ENCODE results near the gene USP11.

The USP11 gene

GRCh38 chrX:47204970-47205369 lies 27.8 kb upstream of the USP11 start:
- no peak for DNase-seq (ENCODE audit: low spot score)

GRCh38 chrX:47206316-47206715 lies 26.5 kb upstream of the USP11 start:
- DNase-seq (ENCODE audit: low spot score): no peak

- no peak for DNase-seq (ENCODE audit: low spot score)
These were observed 24.7 kb upstream of the USP11 start for GRCh38 chrX:47208108-47208507.

GRCh38 chrX:47209508-47210238 lies 23.1 kb upstream of the USP11 start:
- DNase-seq (ENCODE audit: low spot score): no peak

- DNase-seq (ENCODE audit: low spot score): no peak
These were observed 22.0 kb upstream of the USP11 start for GRCh38 chrX:47210661-47211425.

- no peak for DNase-seq (ENCODE audit: low spot score)
These were observed 20.2 kb upstream of the USP11 start for GRCh38 chrX:47212381-47213293.

GRCh38 chrX:47214435-47215077 lies 18.3 kb upstream of the USP11 start:
- no peak for DNase-seq (ENCODE audit: low spot score)

- DNase-seq (ENCODE audit: low spot score): no peak
These were observed 17.4 kb upstream of the USP11 start for GRCh38 chrX:47215291-47215900.

- DNase-seq (ENCODE audit: low spot score): no peak
These were observed 16.4 kb upstream of the USP11 start for GRCh38 chrX:47216393-47216925.

- DNase-seq (ENCODE audit: low spot score): no peak
These were observed 15.5 kb upstream of the USP11 start for GRCh38 chrX:47217121-47217851.

GRCh38 chrX:47217852-47218279 lies 14.9 kb upstream of the USP11 start:
- peak; percentile 99 for DNase-seq (ENCODE audit: low spot score)

- peak; percentile 84 for DNase-seq (ENCODE audit: low spot score)
These were observed 14.4 kb upstream of the USP11 start, which contains the start of gene CDK16 for GRCh38 chrX:47218280-47218919. TSS of gene CDK16 (plus strand) at chrX:47218681. CDS start at chrX:47223558, 4,877 bp downstream.

- peak; percentile 33 for DNase-seq (ENCODE audit: low spot score)
These were observed 13.6 kb upstream of the USP11 start for GRCh38 chrX:47218920-47219815.

GRCh38 chrX:47221756-47222155 lies 11.1 kb upstream of the USP11 start:
- DNase-seq (ENCODE audit: low spot score): no peak

GRCh38 chrX:47222751-47223350 lies 10.0 kb upstream of the USP11 start:
- DNase-seq (ENCODE audit: low spot score): no peak

- DNase-seq (ENCODE audit: low spot score): no peak
These were observed 9.1 kb upstream of the USP11 start for GRCh38 chrX:47223476-47224250.

GRCh38 chrX:47224266-47224895 lies 8.4 kb upstream of the USP11 start:
- DNase-seq (ENCODE audit: low spot score): no peak

Data from CD4-positive, alpha-beta T cell treated with Interleukin-6 at 100 ng/mL for 8 hours (primary cell).